Suppressor macrophage (primary cell): Measurements from ENCODE around the gene GNRH2.
"Not testable (repeated sequence)": the region's sequence is repeated elsewhere in the genome, so short reads cannot be mapped to it uniquely, and the experiment has no call there.

Experiments used
- DNase-seq, 4 experiments: peaks; one replicate each; pipeline ENCODE4 v3.0.0-alpha.2; 2020 to 2022

GNRH2 gene

DNA sequence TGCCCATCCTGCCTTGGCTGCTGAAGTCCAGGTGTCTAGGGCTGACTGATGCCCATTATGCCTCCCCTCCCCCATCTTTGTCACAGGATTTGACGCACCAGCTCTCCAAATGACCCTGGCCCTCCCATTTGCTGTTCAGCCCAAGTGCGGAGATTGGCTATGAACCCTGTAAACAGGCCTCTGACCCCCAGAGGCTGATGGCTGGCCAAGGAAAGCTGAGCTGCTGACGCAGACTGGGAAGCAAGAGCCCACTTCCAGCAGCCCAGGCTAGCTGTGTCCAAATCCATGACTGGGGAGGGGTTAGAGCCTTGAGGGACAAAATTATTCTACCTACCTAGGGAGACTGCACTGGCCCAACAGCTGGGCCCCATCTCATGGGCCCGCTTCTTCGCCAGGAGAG is 797 bp upstream of the GNRH2 start:
- DNase-seq = no peak

DNA sequence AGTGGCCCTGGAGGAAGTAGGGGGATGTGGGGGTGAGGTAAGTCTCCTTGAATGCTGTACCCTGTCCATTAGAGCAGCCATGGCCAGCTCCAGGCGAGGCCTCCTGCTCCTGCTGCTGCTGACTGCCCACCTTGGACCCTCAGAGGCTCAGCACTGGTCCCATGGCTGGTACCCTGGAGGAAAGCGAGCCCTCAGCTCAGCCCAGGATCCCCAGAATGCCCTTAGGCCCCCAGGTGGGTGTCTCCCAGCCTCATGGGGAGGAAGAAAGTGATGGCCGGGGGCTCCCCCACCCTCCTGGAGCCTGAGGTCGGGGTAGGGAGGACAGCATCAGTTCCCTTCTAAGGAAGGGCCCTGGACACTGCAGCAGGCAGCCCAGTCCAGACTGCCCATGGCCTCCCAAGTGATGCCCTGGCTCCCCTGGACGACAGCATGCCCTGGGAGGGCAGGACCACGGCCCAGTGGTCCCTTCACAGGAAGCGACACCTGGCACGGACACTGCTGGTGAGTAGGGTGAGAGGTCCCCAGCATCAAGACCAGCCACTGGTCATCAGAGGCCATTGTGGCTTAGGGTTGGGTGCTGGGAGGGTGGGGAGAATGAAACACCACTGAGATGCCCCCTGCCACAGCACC is 1.0 kb downstream of the GNRH2 start:
- no peak for DNase-seq

DNA sequence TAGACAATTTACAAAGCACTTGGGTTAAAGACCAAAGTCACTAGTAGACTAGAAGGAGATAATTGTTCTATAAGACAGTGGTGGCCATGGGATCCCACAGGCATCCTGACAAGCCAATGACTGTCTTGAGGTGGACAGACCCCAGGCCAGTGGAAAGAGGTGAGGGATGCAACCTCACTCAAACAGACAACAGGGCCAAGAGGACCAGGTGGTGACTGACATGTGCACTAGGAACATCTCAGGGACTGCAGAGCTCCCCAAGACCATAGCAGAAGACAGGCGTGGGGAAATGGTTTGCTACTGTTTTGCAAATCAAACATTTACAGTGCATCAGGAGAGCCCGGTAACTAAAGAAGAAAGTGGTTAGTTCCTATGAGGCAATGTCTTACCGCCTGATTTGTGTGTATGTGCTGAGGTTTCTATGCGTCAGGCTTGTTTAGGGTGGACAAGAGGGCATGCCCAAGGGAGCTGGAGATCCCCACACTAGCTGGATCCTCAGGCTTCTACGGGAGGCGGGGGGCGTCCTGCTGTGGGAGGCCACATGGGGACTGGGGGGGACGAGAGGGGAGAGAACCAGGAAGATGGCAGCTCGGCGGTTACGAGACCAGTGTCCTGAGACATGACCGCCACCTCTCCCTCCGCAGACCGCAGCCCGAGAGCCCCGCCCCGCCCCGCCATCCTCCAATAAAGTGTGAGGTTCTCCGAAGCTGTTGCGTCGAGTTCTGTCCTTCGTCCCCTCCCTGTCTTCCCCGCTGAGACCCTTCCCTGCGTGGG is 1.8 kb downstream of the GNRH2 start:
- peak; percentile 63 to 86 (median 76) for DNase-seq

DNA sequence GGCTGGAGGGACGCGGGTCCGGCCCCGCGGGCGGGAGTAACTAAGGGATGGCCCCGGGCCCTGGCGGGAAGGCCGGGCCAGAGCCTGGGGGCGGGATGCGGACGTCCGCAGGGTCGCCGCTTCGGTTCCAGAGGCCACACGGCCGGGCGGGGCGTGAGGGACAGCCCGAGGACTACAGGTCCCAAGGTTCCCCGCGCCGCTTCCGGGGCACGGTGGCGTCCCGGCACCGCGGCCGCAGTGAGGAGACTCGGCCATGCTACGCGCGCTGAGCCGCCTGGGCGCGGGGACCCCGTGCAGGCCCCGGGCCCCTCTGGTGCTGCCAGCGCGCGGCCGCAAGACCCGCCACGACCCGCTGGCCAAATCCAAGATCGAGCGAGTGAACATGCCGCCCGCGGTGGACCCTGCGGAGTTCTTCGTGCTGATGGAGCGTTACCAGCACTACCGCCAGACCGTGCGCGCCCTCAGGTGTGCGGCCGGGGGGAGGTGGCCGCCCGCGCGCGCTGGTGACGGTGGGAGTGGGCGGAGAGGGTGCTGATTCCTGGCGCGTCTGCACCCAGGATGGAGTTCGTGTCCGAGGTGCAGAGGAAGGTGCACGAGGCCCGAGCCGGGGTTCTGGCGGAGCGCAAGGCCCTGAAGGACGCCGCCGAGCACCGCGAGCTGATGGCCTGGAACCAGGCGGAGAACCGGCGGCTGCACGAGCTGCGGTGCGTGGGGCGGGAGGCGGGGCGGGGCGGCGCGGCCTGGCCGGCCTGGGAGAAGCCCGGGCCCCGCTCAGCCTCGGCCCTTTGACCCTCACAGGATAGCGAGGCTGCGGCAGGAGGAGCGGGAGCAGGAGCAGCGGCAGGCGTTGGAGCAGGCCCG is 2.6 kb downstream of the GNRH2 start, which contains the start of gene MRPS26:
Gene MRPS26 (plus strand): TSS at position 237 of the 861 bp plus-strand sequence. CDS start 17 bp downstream, at position 254.
- DNase-seq = peak; percentile 90 to 97 (median 94)

DNA sequence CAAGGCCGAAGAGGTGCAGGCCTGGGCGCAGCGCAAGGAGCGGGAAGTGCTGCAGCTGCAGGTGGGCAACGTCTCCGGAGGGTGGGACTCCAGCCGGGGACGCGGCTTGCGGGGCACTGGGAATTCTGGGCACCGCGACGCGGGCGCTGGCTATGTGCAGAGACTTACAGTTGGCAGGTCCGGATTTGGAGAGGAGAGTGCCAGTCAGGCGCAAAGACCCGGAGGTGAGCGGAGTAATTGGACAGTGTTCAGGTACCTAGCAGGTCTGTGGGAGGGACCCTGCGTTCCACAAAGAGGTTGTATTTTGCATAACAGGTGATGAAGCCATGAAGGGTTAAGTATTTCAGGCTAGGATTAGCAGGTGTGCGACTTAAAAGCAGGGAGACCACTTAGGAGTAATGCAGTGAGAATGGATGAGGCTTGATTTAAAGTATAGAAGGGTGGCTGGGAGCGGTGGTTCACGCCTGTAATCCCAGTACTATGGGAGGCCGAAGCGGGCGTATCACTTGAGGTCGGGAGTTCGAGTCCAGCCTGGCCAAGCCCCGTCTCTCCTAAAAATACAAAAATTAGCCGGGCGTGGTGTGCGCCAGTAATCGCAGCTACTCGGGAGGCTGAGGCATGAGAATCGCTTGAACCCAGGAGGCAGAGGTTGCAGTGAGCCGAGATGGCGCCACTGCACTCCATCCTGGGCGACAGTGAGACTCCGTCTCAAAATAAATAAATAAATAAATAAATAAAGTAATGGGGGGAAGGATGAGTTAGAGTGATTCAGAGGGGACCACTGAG is 3.4 kb downstream of the GNRH2 start:
- no peak for DNase-seq

DNA sequence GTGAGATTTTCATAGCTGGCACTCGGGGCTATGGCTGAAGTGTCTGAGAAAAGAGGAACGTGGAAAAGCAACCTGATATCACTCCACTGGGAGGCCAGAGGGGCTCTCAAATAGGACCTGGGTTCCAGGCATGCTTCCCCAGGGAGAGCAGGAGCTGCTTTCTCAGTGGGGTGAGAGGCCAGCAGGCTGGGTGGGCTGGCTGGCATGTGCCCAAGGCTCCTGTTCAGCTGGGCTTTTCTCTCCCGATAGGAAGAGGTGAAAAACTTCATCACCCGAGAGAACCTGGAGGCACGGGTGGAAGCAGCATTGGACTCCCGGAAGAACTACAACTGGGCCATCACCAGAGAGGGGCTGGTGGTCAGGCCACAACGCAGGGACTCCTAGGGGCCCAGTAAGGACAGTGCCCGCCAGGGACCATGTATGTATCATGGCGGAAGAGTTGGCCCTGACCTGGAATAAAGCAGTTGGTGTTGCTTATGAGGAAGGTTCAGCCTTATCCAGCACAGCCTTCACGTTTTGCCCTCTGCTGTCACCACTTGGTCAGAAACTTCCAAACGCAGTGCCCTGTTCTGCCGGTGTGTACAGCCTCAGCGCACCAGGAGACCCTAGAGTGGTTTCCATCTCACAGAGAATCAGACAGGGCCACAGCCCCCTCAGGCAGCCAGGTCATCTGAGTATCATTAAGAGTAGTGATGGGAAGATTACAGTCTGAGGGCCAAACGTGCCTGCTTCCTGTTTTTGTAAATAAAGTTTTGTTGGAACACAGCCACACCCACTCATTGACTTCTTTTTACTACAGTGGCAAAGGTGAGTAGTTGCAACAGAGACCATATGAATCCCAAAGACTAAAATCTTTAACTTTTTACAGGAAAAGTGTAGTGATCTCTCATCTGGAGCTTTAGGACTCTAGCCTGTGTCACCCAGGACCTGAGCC is 4.3 kb downstream of the GNRH2 start:
- peak in 3 of 4 experiments; percentile 12 to 28 (median 28) for DNase-seq

DNA sequence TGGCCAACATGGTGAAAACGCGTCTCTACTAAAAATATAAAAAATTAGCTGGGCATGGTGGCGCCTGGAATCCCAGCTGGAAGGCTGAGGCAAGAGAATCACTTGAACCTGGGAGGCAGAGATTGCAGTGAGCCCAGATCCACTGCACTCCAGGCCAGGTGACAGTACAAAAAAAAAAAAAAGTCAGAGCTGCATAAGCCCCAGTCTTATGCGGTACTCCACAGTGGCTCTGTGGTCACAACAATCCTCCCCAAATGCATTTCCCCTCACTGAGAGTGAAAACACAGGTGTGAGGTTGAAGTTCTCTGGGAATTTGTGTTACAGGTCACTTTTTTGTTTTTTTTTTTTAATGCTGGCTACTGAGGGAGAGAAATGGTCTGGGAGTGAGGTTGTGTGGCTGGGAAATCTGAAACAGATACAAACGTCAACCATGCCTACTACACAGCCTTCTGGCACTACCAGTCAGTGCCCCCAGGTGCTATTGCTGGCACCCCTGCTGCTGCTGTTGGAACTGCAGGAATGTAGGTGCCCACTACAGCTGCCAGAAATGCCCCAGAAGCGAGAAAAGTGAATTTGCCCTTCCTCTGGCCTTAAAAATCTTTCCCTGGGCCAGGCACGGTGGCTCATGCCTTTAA is 8.1 kb downstream of the GNRH2 start:
- DNase-seq = no peak

DNA sequence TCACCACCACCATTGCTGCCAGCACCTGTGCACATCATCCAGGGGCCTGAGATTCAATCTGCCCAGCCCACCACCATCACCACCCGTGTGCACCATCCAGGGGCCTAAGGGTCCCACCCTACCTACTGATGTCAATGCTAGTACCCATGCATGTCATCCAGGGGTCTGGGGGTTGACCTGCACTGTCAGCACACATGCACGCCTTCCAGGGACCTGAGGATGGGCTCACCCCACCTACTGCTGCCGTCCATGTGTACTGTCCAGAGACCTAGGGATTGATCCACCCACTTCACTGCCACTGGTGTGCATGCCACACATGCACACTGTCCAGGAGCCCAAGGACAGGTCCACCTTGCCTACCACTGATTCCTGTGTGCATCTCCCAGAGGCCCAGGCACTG is 16.1 kb downstream of the GNRH2 start:
- no peak for DNase-seq

DNA sequence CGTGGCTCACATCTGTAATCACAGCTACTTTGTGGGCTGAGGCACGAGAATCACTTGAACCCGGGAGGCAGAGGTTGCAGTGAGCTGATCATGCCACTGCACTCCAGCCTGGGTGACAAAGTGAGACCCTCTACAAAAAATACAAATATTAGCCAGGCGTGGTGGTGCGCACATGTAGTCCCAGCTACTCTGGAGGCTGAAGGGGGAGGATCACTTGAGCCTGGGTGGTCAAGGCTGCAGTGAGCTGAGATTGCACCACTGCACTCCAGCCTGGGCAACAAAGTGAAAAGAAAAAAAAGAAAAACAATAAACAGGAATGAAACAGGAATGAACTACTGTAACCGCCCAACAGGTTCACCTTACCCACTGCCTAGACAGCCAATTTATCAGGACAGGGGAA is 20.7 kb downstream of the GNRH2 start:
- DNase-seq = not testable (repeated sequence)

DNA sequence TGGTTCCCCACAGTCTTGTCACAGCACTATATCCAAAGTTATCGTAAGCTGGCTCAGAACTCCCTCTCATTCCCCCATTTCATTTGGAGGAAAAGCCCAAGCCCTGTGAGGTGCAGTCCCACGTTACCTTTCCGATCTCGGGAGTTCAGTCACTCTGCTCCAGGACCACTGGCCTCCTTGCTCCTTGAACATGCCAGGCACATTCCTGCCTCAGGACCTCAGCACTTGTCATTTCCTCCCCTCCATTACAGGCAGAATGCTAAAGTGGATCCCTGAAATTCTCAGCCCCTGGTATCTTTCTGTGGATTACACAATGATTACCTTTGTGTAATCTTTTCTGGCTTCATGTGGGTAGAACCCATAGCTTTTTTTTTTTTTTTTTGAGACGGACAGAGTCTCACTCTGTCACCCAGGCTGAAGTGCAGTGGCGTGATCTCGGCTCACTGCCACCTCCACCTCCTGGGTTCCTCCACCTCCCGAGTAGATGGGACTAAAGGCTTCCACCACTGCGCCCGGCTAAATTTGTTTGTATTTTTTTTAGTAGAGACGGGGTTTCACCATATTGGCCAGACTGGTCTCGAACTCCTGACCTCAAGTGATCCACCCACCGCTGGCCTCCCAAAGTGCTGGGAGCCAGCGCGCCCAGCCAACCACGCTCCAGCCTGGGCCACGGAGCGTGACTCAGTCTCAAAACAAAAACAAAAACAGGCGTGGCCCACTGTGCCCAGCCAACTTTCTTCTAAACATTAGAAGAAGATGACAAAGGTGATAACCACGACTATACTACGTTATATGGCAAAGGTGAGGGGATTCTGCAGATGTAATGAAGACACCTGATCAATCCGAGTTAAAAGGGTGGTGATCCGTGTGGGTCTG is 24.0 kb downstream of the GNRH2 start:
- DNase-seq = no peak

DNA sequence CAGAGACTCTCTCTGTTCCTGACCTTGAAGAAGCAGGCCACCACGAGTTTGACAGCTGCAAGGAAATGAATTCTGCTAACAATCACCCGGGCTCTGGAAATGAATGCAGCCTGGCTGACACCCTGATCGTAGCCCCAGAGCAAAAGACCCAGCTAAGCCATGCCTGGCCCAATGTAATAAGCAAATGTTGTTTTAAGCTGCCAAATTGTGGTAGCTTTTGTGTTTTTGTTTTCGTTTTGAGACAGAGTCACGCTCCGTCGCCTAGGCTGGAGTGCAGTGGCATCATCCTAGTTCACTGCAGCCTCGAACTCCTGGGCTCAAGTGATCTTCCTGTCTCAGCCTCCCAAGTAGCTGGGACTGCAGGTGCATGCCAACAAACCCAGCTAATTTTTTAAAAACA is 24.7 kb downstream of the GNRH2 start:
- no peak for DNase-seq

DNA sequence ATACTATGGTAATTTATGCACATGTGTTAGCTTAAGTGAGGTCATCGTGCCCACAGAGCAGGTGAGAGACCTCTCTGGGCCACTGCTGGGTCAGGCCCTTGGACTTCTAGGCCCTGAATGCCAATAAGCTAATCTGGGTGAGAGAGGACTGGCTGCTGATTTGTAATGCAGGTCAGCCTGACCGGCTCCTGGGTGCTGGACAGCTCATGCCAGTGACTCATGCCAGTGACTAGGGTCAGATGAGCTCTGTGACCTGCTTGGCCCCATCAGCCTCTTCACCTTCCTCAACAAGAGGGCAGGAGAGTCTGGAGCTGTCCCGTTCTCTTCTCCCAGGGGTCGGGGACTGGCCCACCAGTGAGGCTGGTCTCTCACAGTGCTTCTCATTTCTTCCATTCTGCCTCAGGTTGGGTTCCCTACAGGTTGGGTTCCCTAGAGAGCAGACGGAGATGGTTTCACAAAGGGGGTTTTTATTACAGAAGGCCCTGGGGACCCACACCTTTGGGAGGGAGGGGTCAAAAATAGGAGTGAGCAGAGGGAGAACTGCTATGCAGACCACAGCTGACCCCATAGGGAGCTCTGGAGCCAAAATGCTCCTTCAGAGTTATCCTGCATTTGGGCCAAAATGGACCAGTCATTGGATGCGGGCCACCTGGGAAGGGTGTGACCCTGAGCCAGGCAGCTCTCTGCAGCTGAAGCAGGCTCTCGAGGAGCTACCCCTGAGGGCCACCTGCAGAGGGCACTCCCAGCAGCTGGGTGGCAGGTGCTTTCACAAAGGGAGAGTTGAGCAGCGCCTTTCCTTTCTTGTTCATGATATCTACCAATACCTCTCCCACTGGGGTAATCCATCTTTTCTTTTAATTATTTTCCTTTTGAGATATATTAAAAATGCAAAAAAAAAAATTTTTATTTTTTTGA is 25.8 kb downstream of the GNRH2 start:
- peak; percentile 34 to 66 (median 56) for DNase-seq

DNA sequence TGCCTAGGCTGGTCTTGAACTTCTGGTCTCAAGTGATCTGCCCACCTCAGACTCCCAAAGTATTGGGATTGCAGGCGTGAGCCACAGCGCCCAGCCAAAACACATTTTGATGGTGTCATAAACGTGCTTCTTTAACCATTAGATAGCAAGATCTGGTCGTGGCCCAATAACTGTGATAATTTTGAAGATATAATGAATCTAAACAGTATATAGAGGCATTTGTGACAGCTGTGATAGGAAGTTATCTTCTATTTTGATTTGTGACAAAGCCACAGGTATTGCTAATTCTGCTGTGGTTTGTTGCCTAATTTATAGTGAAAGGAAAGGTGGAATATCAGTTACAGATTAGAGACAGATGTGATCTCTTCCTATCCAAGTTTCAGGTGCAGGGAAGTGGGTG is 27.3 kb downstream of the GNRH2 start:
- no peak for DNase-seq

DNA sequence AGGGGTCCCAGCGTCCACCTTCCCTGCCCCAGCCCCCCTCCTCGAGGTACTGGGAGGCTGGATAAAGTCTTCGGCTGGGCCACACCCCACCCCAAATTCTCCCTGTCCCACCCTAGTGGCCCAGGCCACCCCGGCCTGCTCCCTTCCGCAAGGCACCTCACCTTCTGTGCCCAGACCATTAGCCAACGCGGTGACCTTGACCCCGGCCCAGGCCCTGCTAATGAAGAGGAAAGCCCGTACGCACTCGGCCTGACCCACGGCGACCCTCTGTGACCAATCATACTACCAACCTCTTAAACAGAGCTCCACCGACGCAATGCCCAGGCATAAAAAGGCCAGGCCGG is 27.8 kb downstream of the GNRH2 start:
- no peak for DNase-seq

DNA sequence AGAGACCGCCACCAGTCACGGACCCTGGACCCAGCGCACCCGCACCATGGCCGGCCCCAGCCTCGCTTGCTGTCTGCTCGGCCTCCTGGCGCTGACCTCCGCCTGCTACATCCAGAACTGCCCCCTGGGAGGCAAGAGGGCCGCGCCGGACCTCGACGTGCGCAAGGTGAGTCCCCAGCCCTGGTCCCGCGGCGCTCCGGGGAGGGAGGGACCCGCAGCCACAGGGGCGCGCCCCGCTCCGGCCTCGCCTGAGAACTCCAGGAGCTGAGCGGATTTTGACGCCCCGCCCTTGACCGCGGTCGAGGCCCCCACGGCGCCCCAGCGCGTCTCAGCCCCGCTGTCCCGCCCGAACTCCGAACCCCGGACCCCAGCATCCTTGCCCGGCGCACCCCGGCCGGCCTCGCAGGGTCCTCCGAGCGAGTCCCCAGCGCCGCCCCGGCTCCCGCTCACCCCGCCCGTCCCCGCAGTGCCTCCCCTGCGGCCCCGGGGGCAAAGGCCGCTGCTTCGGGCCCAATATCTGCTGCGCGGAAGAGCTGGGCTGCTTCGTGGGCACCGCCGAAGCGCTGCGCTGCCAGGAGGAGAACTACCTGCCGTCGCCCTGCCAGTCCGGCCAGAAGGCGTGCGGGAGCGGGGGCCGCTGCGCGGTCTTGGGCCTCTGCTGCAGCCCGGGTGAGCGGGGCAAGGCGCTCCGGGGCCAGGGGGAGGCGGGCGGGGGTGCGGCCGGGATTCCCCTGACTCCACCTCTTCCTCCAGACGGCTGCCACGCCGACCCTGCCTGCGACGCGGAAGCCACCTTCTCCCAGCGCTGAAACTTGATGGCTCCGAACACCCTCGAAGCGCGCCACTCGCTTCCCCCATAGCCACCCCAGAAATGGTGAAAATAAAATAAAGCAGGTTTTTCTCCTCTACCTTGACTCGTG is 28.4 kb downstream of the GNRH2 start, which contains the start of gene OXT:
Gene OXT (plus strand): TSS at position 11 of the 920 bp plus-strand sequence. CDS start 36 bp downstream, at position 47.
- peak in 3 of 4 experiments; percentile 26 to 70 (median 50) for DNase-seq

DNA sequence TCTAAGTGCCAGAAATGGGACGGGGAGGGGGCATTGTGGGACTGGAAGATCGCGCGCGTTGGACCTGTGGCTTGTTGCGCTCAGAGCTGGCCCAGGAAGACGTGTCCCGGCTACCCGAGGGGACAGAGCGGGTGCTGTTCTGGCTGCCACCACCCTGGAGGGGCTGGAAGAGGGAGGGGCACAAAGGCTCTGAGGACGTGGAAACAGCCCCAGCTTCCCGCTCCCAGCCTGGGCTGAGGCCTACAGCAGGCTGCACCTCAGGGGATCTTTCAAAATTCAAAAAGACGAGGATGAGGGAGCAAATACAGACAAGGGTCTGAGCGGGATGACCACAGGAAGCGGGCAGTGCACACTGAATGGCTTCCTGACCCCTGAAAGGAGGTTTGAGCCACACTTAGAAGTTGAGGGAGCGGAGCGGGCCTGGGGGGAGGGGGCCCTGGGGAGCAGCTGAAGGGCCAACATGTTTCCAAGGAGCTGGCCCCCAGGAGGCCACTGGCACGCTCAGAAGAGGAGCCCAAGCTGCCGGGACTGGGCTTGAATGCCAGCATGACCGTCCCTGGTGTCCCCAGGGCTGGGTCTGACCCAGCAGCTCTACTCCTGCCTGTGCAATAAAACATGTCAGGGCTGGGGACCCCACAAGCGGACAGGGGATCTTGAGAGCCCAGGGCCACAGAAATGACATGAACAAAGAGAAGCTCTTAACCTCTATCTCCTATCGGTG is 29.3 kb downstream of the GNRH2 start:
- no peak for DNase-seq

DNA sequence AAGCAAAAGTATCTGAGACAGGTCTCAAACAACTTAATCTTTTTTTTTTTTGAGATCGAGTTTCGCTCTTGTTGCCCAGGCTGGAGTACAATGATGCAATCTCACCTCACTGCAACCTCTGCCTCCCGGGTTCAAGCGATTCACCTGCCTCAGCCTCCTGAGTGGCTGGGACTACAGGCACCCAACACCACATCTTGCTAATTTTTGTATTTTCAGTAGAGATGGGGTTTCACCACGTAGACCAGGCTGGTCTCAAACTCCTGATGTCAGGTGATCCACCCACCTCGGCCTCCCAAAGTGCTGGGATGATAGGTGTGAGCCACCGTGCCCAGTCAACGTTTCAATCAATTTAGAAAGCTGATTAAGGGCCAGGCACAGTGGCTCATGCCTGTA is 29.8 kb downstream of the GNRH2 start:
- not testable (repeated sequence) for DNase-seq
